Fibroblast of skin of left quadriceps (primary cell): Measurements from ENCODE around the gene STXBP5.
"Not testable (repeated sequence)": the region's sequence is repeated elsewhere in the genome, so short reads cannot be mapped to it uniquely, and the experiment has no call there.

Experiments
- DNase-seq, 2 experiments: peaks; one replicate each; pipeline ENCODE4 v3.0.0-alpha.2; 2013; ENCODE audit warnings: low read depth in 2 of 2

Gene STXBP5

DNA sequence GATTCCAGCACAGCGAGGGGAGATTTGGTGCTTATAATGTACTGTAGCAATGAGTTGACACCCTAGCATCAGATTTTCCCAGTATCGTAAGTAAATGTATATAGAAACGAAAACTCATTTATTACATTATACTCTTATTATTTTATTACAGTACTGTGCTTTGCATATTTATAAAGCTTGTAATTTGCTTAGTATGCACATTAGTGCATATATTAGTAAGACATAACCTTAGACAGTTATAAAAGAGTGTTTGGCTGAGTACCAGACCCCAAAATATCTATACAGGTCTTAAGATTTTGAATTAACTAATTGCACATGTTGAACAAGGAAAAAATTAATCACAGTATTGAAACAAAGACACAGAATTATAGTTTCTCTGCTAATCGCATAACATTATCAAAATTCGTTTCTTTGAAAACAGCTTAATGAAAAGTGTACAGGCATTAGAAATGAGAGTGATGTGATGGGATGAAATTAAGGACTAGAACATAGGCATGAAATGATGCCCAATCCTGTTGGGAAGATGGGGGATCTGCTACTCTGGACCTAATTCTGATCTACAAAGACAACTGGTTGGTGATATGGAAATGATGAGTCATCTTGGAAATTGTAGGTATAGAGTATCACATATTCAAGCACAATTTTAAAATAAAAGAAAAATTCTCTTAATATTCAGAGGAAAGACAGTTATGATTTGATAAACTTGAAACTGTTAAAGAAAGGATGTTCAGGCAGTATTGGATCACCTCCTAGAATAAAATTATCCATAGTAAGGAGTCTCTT lies 42.8 kb downstream of the STXBP5 start:
- DNase-seq = no peak

DNA sequence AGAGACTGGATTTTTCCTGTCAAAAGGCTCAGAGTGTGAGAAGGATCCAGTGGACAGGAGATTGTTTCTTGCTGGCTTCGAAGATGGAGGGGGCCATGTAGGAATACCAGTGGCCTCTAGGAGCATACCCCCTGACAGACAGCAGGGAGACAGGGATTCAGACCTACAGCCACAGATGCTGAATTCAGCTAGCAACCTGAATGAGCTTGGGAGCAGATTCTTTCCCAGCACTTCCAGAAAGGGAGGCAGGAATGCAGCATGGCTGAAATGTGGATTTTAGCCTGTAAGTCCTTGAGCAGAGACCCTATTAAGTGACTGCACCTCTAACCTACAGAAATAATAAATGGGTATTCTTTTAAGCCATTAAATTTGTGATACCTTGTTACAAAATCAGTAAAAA lies 44.6 kb downstream of the STXBP5 start:
- DNase-seq = no peak

DNA sequence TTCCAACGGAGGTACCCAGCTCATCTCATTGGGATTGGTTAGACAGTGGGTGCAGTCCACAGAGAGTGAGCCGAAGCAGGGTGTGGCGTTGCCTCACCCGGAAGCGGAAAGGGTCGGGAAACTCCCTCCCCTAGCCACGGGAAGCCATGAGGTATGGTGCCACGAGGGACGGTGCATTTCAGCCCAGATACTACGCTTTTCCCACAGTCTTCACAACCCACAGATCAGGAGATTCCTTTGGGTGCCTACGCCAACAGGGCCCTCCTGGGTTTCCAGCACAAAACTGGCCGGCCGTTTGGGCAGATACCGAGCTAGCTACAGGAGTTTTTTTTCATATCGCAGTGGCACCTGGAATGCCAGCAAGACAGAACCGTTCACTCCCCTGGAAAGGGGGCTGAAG lies 46.9 kb downstream of the STXBP5 start:
- no peak for DNase-seq

DNA sequence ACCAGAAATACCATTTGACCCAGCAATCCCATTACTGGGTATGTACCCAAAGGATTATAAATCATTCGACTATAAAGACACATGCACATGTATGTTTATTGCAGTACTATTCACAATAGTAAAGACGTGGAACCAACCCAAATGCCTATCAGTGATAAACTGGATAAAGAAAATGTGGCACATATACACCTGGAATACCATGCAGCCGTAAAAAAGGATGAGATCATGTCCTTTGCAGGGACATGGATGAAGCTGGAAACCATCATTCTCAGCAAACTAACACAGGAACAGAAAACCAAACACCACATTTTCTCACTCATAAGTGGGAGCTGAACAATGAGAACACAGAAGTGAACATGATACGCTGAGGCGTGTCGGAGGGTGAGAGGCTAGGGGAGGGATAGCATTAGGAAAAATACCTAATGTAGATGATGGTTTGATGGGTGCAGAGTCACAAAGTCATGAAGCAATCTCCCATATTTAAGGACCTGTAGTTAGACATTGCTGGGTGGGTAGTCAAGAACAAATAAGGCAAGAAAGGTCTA lies 50.8 kb downstream of the STXBP5 start:
- DNase-seq = not testable (repeated sequence)

DNA sequence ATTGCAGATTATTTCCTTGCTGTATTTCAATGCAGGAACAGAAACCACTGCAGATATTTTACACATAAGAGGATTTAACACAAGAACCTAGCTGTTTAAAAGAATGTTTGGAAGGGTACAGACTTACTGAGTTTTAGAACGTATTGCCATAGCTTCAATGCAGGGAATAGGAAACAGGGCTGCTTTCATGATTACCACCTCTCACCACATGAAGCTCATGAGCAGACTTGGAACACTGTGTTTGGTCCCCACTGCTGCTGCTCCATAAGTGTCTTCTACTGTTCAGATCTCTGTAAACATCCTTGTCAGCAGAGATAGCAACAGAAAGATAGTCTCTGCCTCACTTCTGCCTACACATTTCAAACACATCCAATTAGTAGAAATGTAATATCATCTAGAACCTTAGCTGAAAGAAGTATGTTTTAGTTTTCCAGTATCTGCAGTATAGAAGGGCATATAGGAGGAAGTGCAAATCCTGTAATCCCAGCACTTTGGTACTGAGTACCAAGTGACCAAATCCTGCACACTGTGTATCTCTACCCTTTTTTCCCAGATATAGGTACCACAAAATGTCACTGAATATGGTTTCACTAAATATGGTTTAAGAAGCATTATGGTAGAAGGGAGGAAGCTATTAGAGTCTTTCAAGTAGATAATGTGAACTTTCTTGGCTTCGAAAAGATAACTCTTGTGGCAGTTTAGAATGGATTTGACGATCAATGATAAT lies 51.9 kb downstream of the STXBP5 start:
- DNase-seq = no peak

DNA sequence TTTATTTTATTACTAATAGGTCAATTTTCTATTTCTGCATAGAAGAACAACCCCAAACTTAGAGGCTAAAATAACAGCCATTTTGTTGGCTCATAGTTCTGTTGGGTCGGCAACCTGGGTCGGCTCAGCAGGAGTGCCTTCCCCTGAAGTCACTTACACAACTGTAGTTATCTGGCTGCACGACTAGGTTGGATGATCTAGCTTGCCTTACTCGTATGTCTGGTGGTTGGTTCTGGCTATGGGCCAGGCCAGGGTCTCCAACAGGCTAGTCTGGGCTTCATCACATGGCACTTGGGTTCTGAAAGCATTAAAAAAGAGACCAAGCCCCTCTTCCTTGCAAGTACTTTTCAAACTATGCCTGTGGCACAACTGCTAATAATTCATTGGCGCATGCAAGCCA lies 53.5 kb downstream of the STXBP5 start:
- no peak for DNase-seq

DNA sequence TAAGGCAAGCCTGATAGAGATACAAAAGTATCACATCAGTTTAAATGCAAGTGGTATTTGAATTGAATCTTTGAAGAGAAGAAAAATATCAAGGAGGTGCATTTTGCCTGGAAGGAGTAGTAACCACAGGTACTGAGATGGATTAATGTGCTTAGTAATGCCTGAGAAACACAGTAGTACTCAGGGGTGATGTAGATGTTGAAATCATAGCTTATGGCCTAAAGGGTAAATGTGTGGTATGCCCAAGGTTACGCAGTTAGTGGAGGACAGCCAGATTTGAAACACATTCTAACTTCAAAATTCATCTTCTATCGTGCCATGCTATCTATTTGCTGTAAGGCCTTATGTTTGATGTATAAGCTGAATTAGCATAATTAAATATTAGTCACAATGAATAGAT lies 55.9 kb downstream of the STXBP5 start:
- DNase-seq = no peak

DNA sequence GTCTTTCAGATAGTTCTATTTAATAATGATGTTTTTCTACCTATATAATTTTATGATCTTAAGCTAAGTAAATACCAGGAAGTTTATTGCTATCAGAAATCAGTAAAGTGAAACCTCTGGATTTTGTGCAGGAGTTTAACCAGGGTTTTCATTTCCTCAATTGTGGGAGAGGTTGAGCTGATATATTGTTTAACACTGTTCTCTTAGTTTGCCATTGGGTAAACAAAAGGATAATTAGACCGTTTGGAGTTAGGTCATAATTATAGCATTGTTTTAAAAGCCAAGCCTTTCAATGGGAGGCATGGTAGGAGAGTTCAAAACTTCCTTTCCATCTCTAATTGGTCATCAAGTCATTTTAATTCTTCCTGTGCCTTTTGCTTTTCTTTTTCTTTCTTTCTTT lies 58.7 kb downstream of the STXBP5 start:
- DNase-seq = no peak

DNA sequence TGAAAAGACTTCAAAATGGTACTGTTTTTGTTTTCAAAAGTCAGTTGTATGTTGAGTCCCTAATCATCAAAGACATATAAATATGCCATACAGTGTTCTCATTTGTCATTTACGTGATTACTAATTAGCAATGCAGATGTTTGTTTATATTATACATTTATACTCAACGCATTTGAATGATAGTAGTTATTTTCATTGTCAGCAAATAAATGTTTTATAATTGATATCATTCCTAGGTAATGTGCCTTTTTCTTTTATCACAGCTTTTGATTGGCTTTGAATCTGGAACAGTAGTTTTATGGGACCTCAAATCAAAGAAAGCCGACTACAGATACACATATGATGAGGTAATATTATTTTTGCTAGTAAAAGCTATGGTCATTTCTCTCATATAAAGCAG lies 62.6 kb downstream of the STXBP5 start:
- no peak for DNase-seq

DNA sequence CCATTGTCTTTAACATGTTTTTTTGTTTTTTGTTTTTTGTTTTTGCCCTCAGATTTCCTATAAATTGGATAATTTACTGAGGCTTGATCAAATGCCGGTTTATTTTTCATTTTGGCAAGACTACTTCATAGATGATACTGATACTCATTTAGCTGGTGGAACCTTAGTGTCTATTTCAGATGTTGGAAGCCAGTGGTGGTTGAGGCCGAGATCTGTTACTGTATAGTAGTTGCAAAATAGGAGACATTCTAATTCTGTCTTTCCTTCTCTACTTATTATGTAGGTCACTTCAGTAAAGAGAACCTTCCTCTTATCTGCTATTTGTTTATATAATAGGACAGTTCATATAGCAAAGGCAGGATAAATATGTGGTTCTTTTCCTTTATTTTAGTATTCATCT lies 63.4 kb downstream of the STXBP5 start:
- DNase-seq = no peak

DNA sequence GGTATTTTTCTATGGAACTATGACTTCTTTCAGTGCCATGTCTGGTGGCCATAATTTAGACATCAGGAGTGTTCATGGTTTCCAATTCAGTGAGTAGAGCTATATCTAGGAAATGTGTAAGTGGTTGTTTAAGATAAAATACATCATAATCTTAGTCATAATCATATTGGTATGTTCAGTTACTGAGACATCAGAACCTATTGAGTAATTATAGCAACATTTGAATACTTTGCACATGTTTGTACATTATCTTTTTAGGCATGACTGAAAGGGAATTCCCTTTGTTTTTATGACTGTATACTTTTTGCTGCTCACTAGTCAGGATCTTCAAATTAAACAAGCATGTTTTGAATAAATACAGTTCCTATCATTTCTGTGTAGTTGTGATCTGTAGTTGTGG lies 64.0 kb downstream of the STXBP5 start:
- DNase-seq = no peak

DNA sequence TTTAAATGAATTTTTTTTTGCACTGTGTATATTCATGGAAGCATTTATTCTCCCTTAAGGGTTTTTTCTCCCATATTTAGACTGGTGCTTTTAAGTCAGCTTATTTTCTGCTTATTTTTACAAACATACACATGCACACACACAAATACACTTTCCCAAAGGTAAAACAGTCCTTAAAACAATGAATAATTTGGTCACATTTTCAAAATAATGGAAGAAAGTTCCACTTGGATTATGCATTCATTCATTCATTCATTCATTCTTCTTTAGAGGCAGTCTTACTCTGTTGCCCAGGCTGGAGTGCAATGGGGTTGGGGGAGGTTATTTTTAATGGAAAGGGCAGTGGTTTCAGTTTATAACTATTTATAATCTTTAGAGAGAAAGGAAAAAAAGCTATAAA lies 69.8 kb downstream of the STXBP5 start:
- DNase-seq = no peak

DNA sequence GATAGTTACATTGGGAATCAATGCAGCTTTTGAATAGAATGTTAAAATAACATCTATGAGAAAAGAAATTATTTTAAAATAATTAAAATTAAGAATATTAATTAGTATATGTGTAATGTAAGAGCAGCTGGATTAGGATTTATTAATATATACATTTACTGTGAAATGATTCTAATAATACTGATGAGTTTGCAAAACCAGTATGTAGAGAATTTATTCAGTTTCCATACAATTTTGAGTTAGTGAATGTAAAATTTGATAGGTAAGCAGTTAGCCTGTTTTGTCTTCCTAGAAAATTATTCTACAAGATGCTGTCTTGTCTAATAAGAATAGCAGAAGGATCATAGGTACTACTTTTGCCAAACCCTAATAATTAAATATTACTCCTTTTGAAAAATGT lies 70.6 kb downstream of the STXBP5 start:
- no peak for DNase-seq

DNA sequence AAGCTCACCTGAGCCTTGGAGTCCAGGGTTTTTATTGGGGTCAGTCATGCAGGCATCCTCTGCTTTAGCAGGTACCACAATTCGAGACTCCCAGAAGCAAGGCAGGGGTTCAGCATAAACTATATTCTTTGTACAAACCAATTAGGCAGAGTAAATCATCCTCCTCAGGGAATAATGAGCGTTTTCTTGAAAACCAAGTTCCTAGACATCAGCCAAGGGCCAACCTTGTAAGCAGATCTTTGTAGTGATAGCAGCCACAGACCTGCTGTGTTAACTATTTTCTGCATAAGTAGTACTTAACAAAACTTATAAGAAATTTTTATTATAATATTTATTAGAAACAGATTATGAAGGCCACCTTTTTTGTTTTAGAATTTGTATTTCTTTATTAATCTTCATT lies 74.7 kb downstream of the STXBP5 start:
- DNase-seq = no peak

DNA sequence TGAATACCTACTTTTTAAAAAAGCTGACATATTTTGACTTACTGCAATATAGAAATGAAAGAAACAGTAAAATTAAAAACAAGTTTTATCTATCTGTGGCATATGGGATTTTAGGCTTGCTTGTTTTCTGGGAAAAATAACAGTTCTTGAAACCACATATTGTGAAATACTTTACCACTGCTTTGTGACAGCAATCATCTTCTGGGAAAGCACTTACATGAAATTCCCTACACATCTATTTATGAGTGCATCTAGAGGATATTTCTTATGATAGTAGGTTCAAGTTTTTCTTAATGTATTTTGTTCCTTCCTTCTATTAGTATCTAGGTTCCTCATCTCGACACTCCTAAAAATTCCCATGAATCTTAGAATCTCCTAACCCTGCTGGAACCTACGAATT lies 75.2 kb downstream of the STXBP5 start:
- peak in 1 of 2 experiments; percentile 61 for DNase-seq

DNA sequence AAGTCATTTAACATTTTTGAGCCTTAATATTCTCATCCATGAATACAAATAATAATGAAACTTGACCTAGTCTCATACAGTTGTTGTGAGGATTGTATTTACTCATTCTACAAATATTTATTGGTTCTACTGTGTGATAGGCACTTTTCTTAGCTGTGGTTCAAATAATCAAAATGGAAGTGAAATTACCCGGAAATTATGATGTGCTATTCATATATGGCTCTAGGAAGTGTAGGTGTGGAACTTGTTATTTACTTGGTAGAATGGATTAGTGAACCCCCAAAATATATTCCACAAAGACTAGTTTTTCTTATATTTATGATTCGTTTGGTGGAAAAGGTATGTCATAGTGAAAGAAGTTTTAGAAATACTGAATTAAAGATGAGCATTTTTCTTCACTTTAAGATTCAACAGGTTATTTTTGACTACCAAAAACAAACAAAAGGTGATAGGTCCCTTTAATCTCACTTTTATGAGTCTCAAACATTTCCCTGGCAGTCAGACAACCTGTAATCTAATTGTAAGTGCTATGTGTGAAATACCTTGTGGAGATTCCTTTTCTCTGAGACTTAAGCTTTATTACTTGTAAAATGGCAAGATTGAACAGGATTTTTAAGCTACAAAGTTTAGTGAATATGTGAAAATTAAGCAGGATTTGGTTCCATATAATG lies 77.8 kb downstream of the STXBP5 start:
- DNase-seq = no peak

DNA sequence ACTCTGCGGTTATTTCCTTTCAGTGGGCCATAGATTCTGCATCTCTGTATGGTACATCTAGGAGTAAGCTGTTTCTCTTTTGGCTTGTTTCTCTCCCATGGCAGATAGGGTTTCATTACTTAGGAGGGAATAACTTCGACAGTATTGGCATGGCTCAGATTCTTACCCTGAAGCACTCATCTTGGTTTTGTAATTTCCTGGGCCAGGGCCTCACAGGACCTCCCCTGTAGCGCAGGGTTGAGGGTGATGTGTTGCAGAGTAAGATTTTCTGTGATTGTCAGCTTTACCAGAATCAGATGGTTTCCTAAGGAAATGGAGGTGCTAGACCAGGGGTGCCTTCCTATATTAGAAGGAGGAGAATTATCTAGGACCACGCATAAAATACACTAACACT lies 78.3 kb downstream of the STXBP5 start:
- no peak for DNase-seq

DNA sequence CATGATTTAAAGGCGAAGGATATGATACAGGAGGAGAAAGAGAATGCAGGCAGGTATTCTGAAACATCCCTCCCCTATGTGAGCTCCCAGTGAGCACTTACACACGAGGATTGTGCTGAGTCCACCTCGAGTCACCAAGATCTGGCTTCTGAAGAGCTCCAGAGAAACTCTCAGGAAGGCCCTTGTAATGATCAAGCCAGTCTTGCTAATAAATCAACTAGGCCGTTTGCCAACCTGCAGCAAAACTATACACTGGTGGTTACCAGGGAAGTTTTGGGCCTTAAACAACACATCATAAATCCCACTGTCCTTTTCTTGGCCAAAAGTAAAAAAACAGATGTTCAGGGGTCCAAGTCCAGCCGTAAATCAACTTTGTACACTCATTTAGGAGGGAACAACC lies 79.2 kb downstream of the STXBP5 start:
- peak; percentile 70 to 71 for DNase-seq

DNA sequence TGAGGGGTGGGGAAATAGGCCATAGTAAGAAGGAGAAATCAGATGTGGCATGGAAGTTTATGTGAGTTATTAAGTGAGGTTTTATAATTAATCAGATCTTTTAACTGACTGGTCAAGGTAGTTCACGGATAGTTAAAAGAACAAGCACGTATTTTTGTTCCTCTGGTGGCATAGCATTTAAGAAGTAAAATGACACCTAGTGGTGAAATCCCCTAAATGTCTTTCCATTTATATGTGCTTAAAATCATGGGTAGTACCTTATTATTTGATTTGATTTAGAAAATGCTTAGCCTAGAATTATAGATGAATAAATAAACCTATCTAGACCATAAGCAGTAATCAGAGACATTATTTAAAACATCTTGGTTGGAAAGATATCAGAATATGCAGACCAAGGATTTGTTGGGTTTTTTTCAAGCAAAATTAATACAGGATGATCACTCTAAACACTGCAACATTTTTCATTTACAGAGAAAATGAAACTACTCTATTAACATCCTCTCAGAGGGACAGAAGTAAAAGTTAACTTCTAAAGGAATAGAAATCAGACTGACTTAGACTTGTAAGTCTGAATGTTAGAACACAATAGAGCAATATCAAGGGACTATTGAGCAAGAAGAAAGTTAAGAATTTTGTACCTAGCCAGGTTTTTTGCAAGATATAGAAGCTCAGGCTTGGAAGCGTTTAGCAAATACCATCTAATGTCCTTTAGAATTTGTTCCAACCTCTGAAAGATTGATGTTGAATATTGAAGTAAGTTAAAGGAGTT lies 81.1 kb downstream of the STXBP5 start:
- no peak for DNase-seq

DNA sequence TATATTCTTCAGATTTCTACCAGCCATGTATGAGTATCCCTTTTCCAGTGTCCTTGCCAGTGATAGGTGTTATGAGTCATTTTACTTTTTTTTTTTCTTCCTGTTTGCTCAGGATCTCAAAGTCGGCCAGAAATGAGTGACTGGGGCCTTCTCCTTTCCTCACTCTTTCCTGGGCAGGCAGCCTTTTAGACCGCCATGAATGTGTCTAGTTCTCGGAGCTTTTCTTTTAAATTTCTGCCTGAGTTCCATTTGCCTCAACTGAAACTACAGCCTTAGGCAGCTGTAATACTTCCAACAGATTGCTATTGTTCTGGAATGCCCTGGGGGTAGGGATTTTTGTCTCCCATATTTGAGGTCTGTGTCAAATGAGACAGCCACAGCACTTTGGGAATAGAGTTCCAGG lies 83.7 kb downstream of the STXBP5 start:
- DNase-seq = no peak

DNA sequence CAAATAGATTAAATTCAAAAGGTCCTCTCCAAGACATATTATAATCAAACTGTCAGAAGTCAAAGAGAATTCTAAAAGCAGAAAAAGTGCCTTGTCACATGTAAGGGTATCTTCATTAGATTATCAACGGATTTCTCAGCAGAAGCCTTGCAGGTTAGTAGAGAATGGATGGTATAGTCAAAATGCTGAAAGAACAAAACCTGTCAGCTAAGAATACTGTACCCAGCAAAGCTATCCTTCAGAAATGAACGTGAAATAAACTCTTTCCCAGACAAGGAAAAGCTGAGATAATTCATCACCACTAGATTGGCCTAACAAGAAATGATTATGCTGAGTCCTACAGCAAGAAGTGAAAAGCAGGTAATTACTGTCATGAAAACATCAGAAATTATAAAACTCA lies 92.9 kb downstream of the STXBP5 start:
- no peak for DNase-seq
